B cell (primary cell): ENCODE measurements around the gene FAM83G. TPM values are rescaled to one million over a fixed set of nuclear protein-coding genes. Genes with fewer than 3 reads are reported as not detected.

Experiments
- ATAC-seq: fragments of 200-7000 bp; cut with Tn5 transposase; one replicate; pipeline ENCODE4 v1.10.0; 2021; ENCODE audit warnings: low read depth, mild to moderate bottlenecking, moderate number of reproducible peaks, moderate library complexity
- CTCF ChIA-PET: fragments of 350-600 bp; sonication (Branson Sonifier 250); formaldehyde crosslinking; loops from one replicate; lab custom pipeline; 2021; ENCODE audit warnings: antibody characterized with exemption, inconsistent platforms; lab: Charles Lee
- POLR2A ChIA-PET: fragments of 350-600 bp; sonication (Branson Sonifier 250); formaldehyde crosslinking; loops from one replicate; lab custom pipeline; 2021; ENCODE audit warnings: antibody characterized with exemption; lab: Charles Lee
- DNase-seq: peaks from one replicate; pipeline ENCODE4 v3.0.0; 2013
- H2AFZ ChIP-seq: 2 replicates; pipeline ENCODE4 v1.6.1; 2012; ENCODE audit warnings: mild to moderate bottlenecking, low read depth, low read length; ENCODE audit not compliant: insufficient read depth, poor library complexity, severe bottlenecking
- H3K27ac ChIP-seq, 2 donors: 1 replicate in 1 of 2; 2 replicates in 1 of 2; pipeline ENCODE4 v1.5.1; 2012 to 2013; ENCODE audit warnings: low read length in 2 of 2, mild to moderate bottlenecking in 2 of 2, moderate library complexity in 1 of 2
- H3K27me3 ChIP-seq, 4 experiments: fragments of 200-600 bp in 1 of 4; sonication (generic) in 1 of 4; replicated peaks in 1 of 4; 1 replicate in 2 of 4; 2 replicates in 2 of 4; pipeline versions ENCODE4 v1.6.1 to v1.7.0; 2013 to 2016; ENCODE audit warnings: low read length in 3 of 4, mild to moderate bottlenecking in 2 of 4, mixed read lengths in 1 of 4, moderate library complexity in 1 of 4; ENCODE audit not compliant: insufficient read depth in 4 of 4, control insufficient read depth in 3 of 4; ENCODE audit errors: control extremely low read depth in 1 of 4
- H3K36me3 ChIP-seq, 2 experiments: replicated peaks in 1 of 2; 1 replicate in 1 of 2; 2 replicates in 1 of 2; pipeline versions ENCODE4 v1.6.1 to v1.7.1; 2013; ENCODE audit warnings: low read length in 1 of 2; ENCODE audit not compliant: insufficient read depth in 2 of 2, control insufficient read depth in 1 of 2; ENCODE audit errors: control extremely low read depth in 1 of 2, extremely low read depth in 1 of 2
- H3K4me1 ChIP-seq, 2 donors: fragments of 200-600 bp in 1 of 2; sonication (generic) in 1 of 2; 1 replicate in 1 of 2; 2 replicates in 1 of 2; pipeline versions ENCODE4 v1.5.1 to v1.6.1; 2013 to 2017; ENCODE audit warnings: low read length in 2 of 2; ENCODE audit not compliant: control insufficient read depth in 2 of 2, insufficient read depth in 2 of 2
- H3K4me2 ChIP-seq: replicated peaks from 2 replicates; pipeline ENCODE3; 2012; ENCODE audit warnings: mild to moderate bottlenecking, low read depth, low read length; ENCODE audit not compliant: poor library complexity, severe bottlenecking
- H3K4me3 ChIP-seq, 5 experiments: fragments of 200-600 bp in 1 of 5; sonication (generic) in 1 of 5; 1 replicate in 3 of 5; 2 replicates in 2 of 5; pipeline versions ENCODE4 v1.5.1 to v1.7.0; 2011 to 2016; ENCODE audit warnings: low read length in 4 of 5, mild to moderate bottlenecking in 4 of 5, low read depth in 2 of 5, control low read depth in 1 of 5, moderate library complexity in 1 of 5; ENCODE audit not compliant: insufficient read depth in 1 of 5; ENCODE audit errors: control extremely low read depth in 1 of 5, extremely low read depth in 1 of 5
- H3K79me2 ChIP-seq: fragments of 200-600 bp; sonication (generic); one replicate; pipeline ENCODE4 v1.6.0; 2016; ENCODE audit warnings: low read length; ENCODE audit not compliant: control insufficient read depth, insufficient read depth
- H3K9ac ChIP-seq: fragments of 200-600 bp; sonication (generic); 2 replicates; pipeline ENCODE4 v1.6.1; 2017; ENCODE audit warnings: mild to moderate bottlenecking, low read length, moderate library complexity
- H3K9me3 ChIP-seq, 3 donors: one replicate each; pipeline versions ENCODE4 v1.6.1 to v1.7.1; 2013; ENCODE audit warnings: low read length in 2 of 3; ENCODE audit not compliant: control insufficient read depth in 2 of 3, insufficient read depth in 1 of 3; ENCODE audit errors: control extremely low read depth in 1 of 3
- H4K20me1 ChIP-seq: 2 replicates; pipeline ENCODE4 v1.6.0; 2012; ENCODE audit warnings: mild to moderate bottlenecking, low read length; ENCODE audit not compliant: insufficient read depth, control insufficient read depth, poor library complexity, severe bottlenecking
- H3K27ac Mint-ChIP-seq: one replicate; pipeline ENCODE4 v1.8.0; 2021; ENCODE audit warnings: mixed read lengths
- H3K27me3 Mint-ChIP-seq: one replicate; pipeline ENCODE4 v1.8.0; 2021; ENCODE audit warnings: mixed read lengths
- H3K4me1 Mint-ChIP-seq: one replicate; pipeline ENCODE4 v1.8.0; 2021; ENCODE audit warnings: mixed read lengths
- H3K4me3 Mint-ChIP-seq: one replicate; pipeline ENCODE4 v1.8.0; 2021; ENCODE audit warnings: mixed read lengths
- H3K9me3 Mint-ChIP-seq: one replicate; pipeline ENCODE4 v1.8.0; 2022; ENCODE audit warnings: mixed read lengths; ENCODE audit not compliant: insufficient read depth
- CTCF ChIP-seq: fragments of 200-600 bp; IDR thresholded peaks from one replicate; pipeline ENCODE4 v1.8.0; 2022; ENCODE audit warnings: antibody characterized with exemption, mild to moderate bottlenecking
- EZH2 ChIP-seq: IDR thresholded peaks from 2 replicates; pipeline ENCODE4 v1.6.1; 2012; ENCODE audit warnings: borderline replicate concordance, low read depth, mild to moderate bottlenecking, moderate library complexity, low read length; ENCODE audit not compliant: insufficient read depth, poor library complexity, severe bottlenecking
- WGBS: methylation state at CpG from one replicate; pipeline ENCODE4 v1.1.5; 2013; ENCODE audit warnings: missing lambda C conversion rate; ENCODE audit not compliant: insufficient coverage; 5-methylcytosine and 5-hydroxymethylcytosine counted together
- intact Hi-C: fragments of 100-400 bp; cut with micrococcal nuclease; formaldehyde crosslinking; loops from one replicate; pipeline ENCODE4 v1.10.0; 2022
- polyA plus RNA-seq: library from polyadenylated mRNA; depleted of rRNA; stranded (reverse); fragments of >200 nt; gene quantifications from 2 replicates; pipeline ENCODE4 v1.2.3, GENCODE V29; 2012
- total RNA-seq, 2 donors: library from RNA; stranded (reverse); fragments of 120-200 nt in 1 of 2; gene quantifications; 1 replicate in 1 of 2; 2 replicates in 1 of 2; pipeline versions ENCODE4 v1.2.3 to v1.2.4, GENCODE V29; 2013 to 2022

The FAM83G gene
- total and polyA plus RNA-seq, 2 donors (not counting 1 experiment from before 2014, with no cell fraction given), result 4.7 to 14.3 TPM

GRCh38 chr17:18981642-18982424 lies 22.7 kb downstream of the FAM83G start:
- H2AFZ ChIP-seq, result no peak overlapping the region
- Mint-ChIP-seq H3K27me3 (no peaks in the 10 kb centered on the region), H3K4me1 (no peaks in the 10 kb centered on the region), H3K9me3 (no peaks in the 10 kb centered on the region), H3K27ac (no peak overlapping the region), H3K4me3 (no peak overlapping the region)
- CTCF ChIA-PET, result interaction anchor here (2.0 kb wide), 1 partner anchor 21 kb away, joined by 6 read pairs; no protein-coding TSS in a partner anchor
- WGBS, result 89% methylated on average over 30 of the region's 30 CpGs
- intact Hi-C loops, result no loop called here
- no peak for TF ChIP-seq CTCF
- no peak for TF ChIP-seq EZH2
- no peak overlapping the region for H3K9ac ChIP-seq
- peaks cover 0 to 23% of the 10 kb centered on the region in 2 experiments for H3K36me3 ChIP-seq
- H3K27me3 ChIP-seq, result no peaks in the 10 kb centered on the region
- H3K4me1 ChIP-seq, result no peaks in the 10 kb centered on the region
- no peak overlapping the region for H3K4me3 ChIP-seq
- H3K9me3 ChIP-seq, result no peaks in the 10 kb centered on the region
- no peaks in the 10 kb centered on the region for H3K79me2 ChIP-seq
- ATAC-seq (no peak), DNase-seq (no peak)
- POLR2A ChIA-PET, result no interaction called here
- no peak overlapping the region for H3K27ac ChIP-seq
- H3K4me2 ChIP-seq, result no peak overlapping the region
- H4K20me1 ChIP-seq, result no peaks in the 10 kb centered on the region

- POLR2A ChIA-PET, result no interaction called here
- Mint-ChIP-seq H3K27ac (no peak overlapping the region), H3K9me3 (no peaks in the 10 kb centered on the region), H3K27me3 (no peaks in the 10 kb centered on the region), H3K4me1 (no peaks in the 10 kb centered on the region), H3K4me3 (no peak overlapping the region)
- H3K79me2 ChIP-seq, result no peaks in the 10 kb centered on the region
- no peak overlapping the region for H2AFZ ChIP-seq
- intact Hi-C loops, result no loop called here
- H3K9me3 ChIP-seq, result no peaks in the 10 kb centered on the region
- TF ChIP-seq EZH2, result no peak
- TF ChIP-seq CTCF, result no peak
- H3K27ac ChIP-seq, result no peak overlapping the region
- peaks cover 0 to 23% of the 10 kb centered on the region in 2 experiments for H3K36me3 ChIP-seq
- H3K9ac ChIP-seq, result no peak overlapping the region
- no peaks in the 10 kb centered on the region for H3K27me3 ChIP-seq
- no peak for DNase-seq
- no peak overlapping the region for H3K4me3 ChIP-seq
- no peak for ATAC-seq
- no peaks in the 10 kb centered on the region for H3K4me1 ChIP-seq
- no peak overlapping the region for H3K4me2 ChIP-seq
- H4K20me1 ChIP-seq, result no peaks in the 10 kb centered on the region
- CTCF ChIA-PET, result interaction anchor here (2.0 kb wide), 1 partner anchor 20 kb away, joined by 6 read pairs; no protein-coding TSS in a partner anchor
- WGBS, result 96% methylated on average over 5 of the region's 6 CpGs
These were observed 23.3 kb downstream of the FAM83G start for GRCh38 chr17:18981335-18981641.
